ENCODE measurements around the gene OGDHL. TPM values are rescaled to one million over a fixed set of nuclear protein-coding genes. Genes with fewer than 3 reads are reported as not detected.

The OGDHL gene
- total RNA-seq, 1 experiment from 2014 or later, result 21.4 TPM

DNA sequence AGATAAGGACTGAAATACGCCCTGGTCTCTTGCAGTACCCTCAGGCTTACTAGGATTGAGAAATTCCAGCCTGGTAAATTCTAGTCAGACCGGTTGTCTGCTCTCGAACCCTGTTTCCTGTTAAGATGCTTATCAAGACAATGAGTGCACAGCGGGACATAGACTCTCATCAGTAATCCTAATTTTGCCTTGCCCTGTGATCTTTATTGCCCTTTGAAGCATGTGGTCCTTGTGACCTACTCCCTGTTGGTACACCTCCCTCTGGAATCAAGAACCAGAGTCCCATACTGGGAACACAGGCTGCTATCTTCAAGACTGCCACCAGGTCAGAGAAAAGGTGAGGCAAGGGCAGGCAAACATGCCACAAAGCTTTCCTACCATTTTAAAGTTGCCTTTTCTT lies 75.5 kb downstream of the OGDHL start:
- H3K36me3 ChIP-seq (ENCODE audit: control insufficient read depth, insufficient read depth, low read length), result no peaks in the 10 kb centered on the region
- intact Hi-C loops (cut with micrococcal nuclease; ENCODE audit: unreplicated experiment), result no loop called here

More for the DNA sequence above, 75.5 kb downstream of the OGDHL start:
- no peak overlapping the region for H3K27ac Mint-ChIP-seq (ENCODE audit: unreplicated experiment)
- no TSS peak for BruUV-seq (replicated peaks)
- H3K36me3 Mint-ChIP-seq (ENCODE audit: insufficient read depth, unreplicated experiment), result no peaks in the 10 kb centered on the region
- POLR2A ChIA-PET, result no interaction called here
- no peak for DNase-seq
- no peaks in the 10 kb centered on the region for H3K27me3 ChIP-seq (replicated peaks; ENCODE audit: control insufficient read depth, insufficient read depth, low read length)
- H3K4me3 Mint-ChIP-seq (ENCODE audit: unreplicated experiment), result no peak overlapping the region
- H3K4me1 Mint-ChIP-seq (ENCODE audit: low read depth, unreplicated experiment), result peaks cover 14% of the 10 kb centered on the region
- no peaks in the 10 kb centered on the region for H3K27me3 Mint-ChIP-seq (ENCODE audit: insufficient read depth, unreplicated experiment)
- peaks cover 12% of the 10 kb centered on the region for H3K9me3 ChIP-seq
- H3K4me1 ChIP-seq, result peaks cover 8% of the 10 kb centered on the region; the same call in 1 of the 2 replicates
- no peak overlapping the region for H3K4me3 ChIP-seq (ENCODE audit: low read depth, low read length)
- TF ChIP-seq, protein P1, sequence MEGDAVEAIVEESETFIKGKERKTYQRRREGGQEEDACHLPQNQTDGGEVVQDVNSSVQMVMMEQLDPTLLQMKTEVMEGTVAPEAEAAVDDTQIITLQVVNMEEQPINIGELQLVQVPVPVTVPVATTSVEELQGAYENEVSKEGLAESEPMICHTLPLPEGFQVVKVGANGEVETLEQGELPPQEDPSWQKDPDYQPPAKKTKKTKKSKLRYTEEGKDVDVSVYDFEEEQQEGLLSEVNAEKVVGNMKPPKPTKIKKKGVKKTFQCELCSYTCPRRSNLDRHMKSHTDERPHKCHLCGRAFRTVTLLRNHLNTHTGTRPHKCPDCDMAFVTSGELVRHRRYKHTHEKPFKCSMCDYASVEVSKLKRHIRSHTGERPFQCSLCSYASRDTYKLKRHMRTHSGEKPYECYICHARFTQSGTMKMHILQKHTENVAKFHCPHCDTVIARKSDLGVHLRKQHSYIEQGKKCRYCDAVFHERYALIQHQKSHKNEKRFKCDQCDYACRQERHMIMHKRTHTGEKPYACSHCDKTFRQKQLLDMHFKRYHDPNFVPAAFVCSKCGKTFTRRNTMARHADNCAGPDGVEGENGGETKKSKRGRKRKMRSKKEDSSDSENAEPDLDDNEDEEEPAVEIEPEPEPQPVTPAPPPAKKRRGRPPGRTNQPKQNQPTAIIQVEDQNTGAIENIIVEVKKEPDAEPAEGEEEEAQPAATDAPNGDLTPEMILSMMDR (IDR thresholded peaks at IDR 0.05; ENCODE audit: insufficient read depth in 1 of 2, low read depth in 1 of 2, low read length in 1 of 2, severe bottlenecking in 1 of 2, unreplicated experiment in 1 of 2), result no peak
- CTCF ChIA-PET, result no interaction called here
- H3K9me3 Mint-ChIP-seq (ENCODE audit: unreplicated experiment), result peaks cover 11% of the 10 kb centered on the region

Other genes with a start within 250 kb of the OGDHL start
- gene ERCC6, start 223.2 kb downstream of the OGDHL start, total RNA-seq (2022), result 30.2 and 32.0 TPM in 2 replicates
- gene SLC18A3, start 152.0 kb downstream of the OGDHL start, total RNA-seq (2022), result not detected in 2 replicates
- gene CHAT, start 148.3 kb downstream of the OGDHL start, total RNA-seq (2022), result 0.18 and 0.32 TPM in 2 replicates
- gene C10orf53, start 82.7 kb downstream of the OGDHL start, total RNA-seq (2022), result not detected in 2 replicates
- gene PARG, start 179.7 kb upstream of the OGDHL start, total RNA-seq (2022), result 67.5 and 69.7 TPM in 2 replicates
- gene TIMM23B, start 179.7 kb upstream of the OGDHL start, total RNA-seq (2022), result 37.0 and 39.3 TPM in 2 replicates
- gene AGAP6, start 226.1 kb upstream of the OGDHL start, total RNA-seq (2022), result 26.0 and 27.9 TPM in 2 replicates